HG02588 (cell line): ENCODE results near the gene RANBP17.
"Not testable (repeated sequence)": the region's sequence is repeated elsewhere in the genome, so short reads cannot be mapped to it uniquely, and the experiment has no call there.

Experiments used
- ATAC-seq: cut with Tn5 transposase; IDR thresholded peaks from one replicate; pipeline ENCODE4 v1.9.1; 2021; ENCODE audit warnings: mild to moderate bottlenecking, moderate library complexity; ENCODE audit not compliant: unreplicated experiment

Gene RANBP17

DNA sequence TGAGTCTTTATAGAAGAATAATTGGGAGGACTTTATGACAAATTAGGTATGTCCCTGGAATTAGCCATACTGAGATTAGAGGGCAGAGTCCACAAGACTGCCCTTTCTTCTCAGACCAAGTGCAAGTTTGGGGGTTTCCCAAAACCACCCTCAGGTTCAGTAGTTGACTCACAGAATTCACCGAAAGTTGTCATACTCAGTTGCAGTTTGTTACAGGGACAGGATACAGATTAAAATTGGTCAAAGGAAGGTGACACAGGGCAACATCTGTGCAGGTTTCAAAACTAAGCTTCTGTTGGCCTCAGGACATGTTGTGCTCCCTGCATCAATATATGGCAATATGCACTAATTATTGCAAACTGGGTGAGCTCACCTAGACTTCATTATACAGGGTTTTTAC lies 3.8 kb downstream of the RANBP17 start:
- ATAC-seq = peak; percentile 90

DNA sequence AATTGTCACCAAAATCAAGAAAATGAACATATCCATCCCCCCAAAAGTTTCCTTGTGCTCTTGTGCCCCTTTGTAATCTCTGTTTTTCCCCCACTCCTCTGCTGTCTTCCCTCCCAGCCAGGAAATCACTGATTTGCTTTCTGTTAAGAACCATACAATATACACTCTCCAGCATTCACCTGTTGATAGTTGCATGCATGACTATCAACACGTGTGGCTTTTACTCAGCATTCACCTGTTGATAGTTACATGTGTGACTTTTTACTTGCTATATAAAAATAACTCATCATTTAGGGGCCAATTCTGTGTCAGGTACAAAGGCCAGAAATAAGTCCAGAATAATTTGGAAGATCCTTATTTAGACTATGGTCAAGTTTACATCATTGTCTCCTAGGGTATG lies 6.0 kb downstream of the RANBP17 start:
- ATAC-seq = no peak

DNA sequence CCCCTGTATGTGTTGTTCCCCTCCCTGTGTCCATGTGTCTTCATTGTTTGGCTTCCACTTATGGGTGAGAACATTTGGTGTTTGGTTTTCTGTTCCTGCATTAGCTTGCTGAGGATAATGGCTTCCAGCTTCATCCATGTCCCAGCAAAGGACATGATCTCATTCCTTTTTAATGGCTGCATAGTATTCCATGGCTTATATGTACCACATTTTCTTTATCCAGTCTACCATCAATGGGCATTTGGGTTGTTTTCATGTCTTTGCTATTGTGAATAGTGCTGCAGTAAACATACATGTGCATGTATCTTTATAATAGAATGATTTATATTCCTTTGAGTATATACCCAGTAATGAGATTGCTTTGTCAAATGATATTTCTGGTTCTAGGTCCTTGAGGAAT lies 8.6 kb downstream of the RANBP17 start:
- ATAC-seq = not testable (repeated sequence)

DNA sequence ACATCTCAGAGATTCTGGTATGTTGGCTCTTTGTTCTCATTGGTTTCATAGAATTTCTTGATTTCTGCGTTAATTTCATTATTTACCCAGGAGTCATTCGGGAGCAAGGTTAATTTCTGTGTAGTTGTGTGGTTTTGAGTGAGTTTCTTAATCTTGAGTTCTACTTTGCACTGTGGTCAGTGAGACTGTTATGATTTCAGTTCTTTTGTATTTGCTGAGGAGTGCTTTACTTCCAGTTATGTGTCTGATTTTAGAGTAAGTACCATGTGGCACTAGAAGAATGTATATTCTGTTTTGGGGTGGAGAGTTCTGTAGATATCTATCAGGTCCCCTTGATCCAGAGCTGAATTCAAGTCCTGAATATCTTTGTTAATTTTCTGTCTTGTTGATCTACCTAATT lies 12.2 kb downstream of the RANBP17 start:
- no peak for ATAC-seq

DNA sequence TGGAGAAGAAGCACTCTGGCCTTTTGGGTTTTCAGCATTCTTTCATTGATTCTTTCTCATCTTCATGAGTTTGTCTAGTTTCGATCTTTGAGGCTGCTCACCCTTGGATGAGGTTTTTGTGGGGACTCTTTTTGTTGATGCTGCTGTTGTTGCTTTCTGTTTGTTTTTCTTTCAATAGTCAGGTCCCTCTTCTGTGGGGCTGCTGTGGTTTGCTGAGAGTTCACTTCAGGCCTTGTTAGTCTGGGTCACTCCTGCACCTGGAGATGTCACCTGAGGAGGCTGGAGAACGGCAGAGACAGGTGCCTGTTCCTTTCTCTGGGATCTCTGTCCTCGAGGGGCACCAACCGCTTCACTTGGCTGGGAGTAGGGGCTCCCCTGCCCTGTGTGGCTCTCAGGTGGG lies 14.0 kb downstream of the RANBP17 start:
- ATAC-seq = no peak

DNA sequence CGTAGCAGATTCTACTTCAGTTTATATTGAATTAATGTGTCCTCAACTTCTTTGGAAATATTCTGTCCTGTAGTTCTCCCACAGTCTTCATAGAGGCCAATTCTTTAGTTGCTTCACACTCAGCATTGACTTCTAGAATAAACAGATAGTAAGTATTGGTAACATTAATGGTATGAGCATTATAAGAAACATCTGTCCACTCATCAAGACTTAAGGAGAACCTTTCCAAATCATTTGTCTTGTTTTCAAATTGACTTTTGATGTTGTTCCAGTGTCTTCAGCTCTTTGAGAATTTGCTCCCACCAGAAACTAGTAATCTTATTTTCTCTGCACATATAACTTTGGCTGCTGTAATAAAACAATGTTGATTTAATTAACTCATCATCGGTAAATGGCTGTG lies 18.3 kb downstream of the RANBP17 start:
- no peak for ATAC-seq

DNA sequence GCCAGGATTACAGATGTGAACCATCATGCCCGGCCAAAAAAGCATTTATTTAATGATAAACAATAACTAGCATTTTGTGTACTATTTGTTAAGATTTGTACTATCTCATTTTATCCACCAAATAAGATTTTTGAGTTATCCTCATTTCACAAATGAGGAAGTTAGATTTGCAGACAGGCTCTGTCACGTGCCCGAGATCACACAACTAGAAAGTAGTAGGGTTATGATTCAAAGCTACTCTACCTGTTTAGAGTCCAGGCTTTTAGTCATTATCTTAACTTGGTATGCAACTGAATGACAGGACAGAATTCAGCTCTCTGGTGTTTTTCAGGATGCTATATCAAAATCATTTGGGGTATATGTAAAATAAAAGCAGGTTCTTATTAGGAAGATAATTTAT lies 20.5 kb downstream of the RANBP17 start:
- no peak for ATAC-seq

DNA sequence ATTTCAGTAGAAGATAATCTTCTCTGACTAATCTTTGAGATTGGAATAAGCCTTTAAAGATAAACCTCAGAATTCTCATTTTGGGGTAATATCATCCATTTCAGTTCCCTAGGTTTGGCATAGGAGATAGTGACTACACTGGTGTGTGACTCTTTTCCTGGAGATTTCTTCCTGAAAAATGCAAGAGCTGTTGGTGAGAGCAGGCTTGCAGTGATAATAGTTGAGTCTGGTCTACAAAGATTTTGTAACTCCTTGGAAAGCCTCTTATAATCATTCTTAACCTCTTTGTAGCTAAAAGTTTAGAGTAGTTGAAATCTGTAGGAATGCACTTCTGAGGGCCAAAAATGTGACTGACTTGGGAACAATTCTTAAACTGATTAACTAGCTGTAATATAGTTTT lies 23.4 kb downstream of the RANBP17 start:
- no peak for ATAC-seq

DNA sequence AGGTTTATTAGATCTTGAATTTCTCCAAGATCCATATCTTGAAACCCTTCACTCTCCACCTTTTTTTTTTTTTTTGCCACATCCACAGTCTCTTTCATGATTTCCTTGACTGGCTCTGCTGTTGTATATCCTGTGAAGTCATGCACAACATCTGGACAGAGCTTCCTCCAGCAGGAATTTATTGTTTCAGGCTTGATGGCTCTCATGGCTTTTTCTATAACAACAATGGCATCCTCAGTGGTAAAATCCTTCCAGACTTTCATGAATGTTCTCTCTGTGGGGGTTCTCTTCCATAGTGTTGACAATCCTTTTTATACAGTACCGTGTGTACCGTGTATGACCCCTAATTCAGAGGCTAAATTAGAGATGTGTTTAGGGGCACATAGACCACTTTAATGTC lies 24.0 kb downstream of the RANBP17 start:
- ATAC-seq = no peak

DNA sequence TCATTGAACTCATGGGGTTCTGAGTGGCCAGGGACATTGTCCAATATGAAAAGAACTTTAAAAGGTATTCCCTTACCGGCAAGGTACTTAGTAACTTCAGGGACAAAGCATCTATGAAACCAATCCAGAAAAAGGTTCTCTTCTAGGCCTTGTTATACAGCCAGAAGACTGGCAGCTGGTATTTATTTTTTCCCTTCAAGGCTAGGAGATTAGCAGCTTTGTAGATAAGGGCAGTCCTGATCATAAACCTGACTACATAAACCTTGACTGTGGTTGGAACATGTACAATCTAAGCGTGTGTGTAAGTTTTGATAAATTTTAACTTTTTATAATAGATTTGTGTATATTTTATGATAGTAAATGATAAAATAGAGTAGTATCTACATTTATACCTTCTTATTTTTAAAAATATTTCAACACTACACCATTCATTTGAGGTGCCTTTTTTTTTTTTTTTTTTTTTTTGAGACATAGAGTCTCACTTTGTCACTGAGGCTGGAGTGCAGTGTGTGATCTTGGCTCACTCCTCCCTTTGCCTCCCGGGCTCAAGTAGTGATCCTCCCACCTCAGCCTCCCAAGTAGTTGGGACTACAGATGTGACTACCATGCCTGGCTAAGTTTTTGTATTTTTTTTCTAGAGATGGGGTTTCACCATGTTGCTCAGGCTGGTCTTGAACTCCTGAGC lies 24.5 kb downstream of the RANBP17 start:
- no peak for ATAC-seq

DNA sequence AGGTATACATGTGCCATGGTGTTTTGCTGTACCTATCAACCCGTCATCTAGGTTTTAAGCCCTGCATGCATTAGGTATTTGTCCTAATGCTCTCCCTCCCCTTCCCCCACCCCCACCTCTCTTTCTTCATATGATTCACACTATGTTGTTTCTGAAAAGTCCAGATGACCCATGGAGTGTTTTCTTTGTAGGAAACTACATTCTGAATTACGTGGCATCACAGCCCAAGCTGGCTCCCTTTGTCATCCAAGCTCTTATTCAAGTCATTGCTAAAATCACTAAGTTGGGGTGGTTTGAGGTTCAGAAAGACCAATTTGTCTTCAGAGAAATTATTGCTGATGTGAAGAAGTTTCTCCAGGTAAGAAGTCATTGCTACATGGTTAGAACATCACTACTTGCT lies 30.4 kb downstream of the RANBP17 start:
- no peak for ATAC-seq

DNA sequence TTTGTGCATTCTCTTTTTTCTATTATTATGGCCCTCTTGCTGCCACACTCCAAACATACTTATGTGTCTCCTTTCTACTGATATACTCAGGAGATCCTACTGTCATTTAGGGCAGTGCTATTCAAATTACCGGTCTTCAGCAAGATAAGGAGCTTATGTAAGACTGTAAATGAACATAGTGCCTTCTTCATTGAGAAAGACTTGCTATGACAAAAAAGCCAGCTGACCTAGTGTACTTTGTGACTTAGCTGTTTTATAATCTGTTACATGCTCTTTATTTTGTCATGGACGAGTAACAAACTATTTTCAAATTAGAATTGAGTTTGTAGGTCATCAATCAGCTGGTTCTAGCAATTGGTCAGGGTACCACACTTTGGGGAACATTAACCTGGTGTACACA lies 32.8 kb downstream of the RANBP17 start:
- no peak for ATAC-seq

DNA sequence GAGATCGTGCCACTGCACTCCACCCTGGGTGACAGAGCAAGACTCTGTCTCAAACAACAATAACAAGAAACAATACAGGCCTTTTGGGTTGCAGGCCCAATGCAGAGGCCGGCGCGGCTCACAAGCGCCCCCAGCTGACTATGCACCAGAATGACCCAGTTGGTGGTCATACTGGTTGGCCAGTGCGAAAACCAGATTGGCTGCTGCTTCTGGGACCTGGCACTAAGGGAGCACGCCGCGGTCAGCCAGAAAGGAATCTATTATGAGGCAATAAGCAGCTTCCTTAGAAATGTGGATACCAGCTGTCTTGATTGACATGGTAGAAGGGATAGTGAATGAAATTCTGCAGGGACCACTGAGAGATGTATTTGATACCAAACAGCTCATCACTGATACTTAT lies 35.0 kb downstream of the RANBP17 start:
- no peak for ATAC-seq

DNA sequence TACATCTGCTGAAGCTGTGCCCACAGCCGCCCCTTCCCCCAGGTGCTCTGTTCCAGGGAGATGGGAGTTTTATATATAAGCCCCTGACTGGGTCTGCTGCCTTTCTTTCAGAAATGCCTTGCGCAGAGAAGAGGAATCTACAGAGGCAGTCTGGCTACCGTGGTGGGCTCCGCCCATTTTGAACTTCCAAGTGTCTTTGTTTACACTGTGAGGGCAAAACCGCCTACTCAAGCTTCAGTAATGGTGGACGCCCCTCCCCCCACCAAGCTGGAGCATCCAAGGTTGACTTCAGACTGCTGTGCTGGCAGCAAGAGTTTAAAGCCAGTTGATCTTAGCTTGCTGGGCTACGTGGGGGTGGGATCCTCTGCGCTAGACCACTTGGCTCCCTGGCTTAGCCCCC lies 41.3 kb downstream of the RANBP17 start:
- no peak for ATAC-seq

DNA sequence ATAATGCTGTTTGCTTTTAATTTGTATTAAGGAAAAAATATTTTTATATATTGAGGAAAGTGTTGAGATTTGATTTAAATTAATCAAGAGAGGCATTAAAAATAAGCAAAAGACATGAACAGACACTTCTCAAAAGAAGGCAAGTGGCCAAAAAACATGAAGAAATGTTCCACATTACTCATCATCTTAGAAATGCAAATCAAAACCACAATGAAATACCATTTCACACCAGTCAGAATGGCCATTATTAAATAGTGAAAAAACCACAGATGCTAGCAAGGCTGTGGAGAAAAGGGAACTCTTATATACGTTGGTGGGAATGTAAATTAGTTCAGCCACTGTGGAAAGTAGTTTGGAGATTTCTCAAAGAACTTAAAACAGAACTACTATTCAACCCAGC lies 45.9 kb downstream of the RANBP17 start:
- ATAC-seq = no peak

DNA sequence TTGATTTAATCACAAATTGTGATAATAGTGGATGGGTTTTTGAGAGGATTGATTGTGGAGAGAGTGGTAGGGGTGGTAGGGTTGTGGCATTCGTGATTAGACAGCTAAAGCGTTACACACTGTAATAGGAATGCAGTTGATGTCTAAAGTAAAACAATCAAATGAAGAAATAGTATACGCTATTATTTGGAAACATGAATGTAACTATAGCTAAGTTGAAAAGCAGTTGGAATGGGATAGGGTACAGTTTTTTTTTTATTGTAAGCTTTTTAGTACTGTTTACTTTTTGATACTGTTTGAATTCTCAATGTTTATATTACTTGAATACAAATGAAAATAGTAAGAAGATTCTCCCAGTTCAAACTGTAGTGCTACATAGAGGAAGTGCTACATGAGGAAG lies 51.8 kb downstream of the RANBP17 start:
- ATAC-seq = no peak

DNA sequence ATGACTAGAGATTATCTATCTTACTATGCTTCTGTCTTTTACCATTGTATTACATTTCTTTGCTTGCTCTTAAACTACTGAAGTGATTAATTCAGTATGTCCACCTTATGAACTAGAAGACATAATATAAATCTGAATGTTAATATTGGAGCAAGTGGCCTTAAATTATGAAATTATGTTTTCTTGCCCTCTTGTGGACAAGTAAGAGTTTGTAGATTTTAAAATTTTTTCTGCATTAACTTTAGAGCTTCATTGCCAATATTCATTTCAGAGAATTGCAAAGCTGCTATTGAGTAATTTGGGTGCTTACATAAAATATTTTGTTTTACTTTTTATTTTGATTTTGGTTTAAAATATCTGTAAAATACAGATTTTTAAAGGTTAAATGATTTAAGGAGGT lies 55.3 kb downstream of the RANBP17 start:
- no peak for ATAC-seq

DNA sequence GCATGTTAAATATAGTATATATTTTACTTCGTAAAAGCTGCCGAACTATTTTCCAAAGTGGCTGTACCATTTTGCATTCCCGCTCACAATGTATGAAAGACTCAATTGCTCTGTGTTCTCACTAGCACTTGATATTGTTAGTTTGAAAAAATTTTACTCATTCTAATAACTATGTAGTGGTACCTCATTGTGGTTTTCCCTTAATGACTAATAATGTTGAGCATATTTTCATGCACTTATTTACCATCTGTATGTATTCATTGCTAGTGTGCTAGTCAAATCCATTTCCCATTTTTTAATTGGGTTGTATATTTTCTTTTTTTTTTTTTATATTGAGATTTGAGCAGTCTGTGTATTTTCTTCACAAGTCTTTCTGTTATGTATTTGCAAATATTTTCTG lies 58.4 kb downstream of the RANBP17 start:
- no peak for ATAC-seq

DNA sequence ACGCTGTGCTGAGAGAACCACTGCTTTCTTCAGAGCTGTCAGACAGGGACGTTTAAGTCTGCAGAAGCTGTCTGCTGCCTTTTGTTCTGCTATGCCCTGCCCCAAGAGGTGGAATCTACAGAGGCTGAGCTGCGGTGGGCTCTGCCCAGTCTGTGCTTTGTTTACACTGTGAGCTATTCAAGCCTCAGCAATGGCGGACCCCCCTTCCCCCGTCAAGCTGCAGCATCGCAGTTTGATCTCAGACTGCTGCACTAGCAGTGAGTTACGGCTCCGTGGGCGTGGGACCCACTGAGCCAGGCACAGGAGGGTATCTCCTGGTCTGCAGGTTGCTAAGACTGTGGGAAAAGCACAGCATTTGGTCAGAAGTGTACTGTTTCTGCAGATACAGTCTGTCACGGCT lies 60.5 kb downstream of the RANBP17 start:
- not testable (repeated sequence) for ATAC-seq

DNA sequence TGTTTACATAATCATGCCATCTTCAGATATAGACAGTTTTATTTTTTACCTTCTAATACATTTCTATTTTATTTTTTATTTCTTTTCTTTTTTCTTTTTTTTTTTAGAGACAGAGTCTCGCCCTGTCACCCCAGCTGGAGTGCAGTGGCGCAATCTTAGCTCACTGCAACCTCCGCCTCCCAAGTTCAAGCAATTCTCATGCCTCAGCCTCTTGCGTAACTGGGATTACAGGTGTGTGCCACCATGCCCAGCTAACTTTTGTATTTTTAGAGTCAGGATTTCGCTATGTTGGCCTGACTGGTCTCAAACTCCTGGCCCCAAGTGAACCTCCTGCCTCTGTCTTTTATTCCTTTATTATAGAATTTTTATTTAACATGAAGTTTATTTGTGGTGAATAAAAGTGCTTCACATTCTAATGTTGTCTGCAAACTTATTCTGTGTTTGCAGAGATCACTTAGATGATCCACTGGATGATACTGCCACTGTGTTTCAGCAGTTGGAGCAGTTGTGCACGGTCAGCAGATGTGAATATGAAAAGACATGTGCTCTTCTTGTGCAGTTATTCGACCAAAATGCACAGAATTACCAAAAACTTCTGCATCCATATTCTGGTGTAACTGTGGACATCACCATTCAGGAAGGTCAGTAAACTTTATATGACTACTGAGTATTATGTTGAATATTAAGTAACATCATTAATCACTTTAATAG lies 62.2 kb downstream of the RANBP17 start:
- no peak for ATAC-seq

DNA sequence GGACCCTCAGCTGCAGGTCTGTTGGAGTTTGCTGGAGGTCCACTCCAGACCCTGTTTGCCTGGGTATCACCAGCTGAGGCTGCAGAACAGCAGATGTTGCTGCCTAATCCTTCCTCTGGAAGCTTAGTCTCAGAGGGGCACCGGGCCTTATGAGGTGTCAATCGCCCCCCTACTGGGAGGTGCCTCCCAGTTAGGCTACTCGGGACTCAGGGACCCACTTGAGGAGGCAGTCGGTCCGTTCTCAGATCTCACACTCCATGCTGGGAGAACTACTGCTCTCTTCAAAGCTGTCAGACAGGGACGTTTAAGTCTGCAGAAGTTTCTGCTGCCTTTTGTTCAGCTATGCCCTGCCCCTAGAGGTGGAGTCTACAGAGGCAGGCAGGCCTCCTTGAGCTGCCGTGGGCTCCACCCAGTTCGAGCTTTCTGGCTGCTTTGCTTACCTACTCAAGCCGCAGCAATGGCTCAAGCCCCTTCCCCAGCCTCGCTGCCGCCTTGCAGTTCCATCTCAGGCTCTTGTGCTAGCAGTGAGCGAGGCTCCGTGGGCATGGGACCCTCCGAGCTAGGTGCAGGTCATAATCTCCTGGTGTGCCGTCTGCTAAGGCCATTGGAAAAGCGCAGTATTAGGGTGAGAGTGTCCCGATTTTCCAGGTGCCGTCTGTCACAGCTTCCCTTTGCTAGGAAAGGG lies 73.9 kb downstream of the RANBP17 start:
- ATAC-seq = not testable (repeated sequence)

DNA sequence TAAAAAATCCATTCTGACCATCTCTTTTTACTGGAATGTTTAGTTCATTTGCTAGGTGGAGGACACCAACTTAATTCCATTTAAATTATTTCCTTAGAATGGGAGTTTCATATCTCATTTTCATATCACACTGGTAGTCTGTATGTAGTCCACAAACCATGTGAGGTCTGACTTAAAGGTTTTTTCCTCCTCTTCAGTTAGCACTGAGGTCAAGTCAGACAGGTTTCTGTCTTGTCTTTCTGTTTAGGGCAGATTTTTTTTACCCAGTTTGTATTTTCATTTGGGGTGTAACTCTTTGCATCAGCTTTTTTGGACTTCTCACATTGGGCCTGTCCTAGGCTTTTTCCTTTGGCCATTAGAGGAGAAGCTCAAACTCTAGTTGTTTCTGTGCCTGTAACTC lies 75.3 kb downstream of the RANBP17 start:
- ATAC-seq = no peak
